Measurements from ENCODE around the gene CAPZB.

- TF ChIP-seq CTCF (IDR thresholded peaks at IDR 0.05; ENCODE audit: insufficient read depth, low read length, poor library complexity, severe bottlenecking) = no peak
- no peak for TF ChIP-seq EZH2phosphoT487 (conservative IDR thresholded peaks at IDR 0.05; ENCODE audit: low read length)
Observed at GRCh38 chr1:19424651-19425570, 60.4 kb downstream of the CAPZB start.
